HFFc6 (cell line): ENCODE results near the gene FGF2. TPM values are rescaled to one million over a fixed set of nuclear protein-coding genes. Genes with fewer than 3 reads are reported as not detected.
"Not testable (repeated sequence)": the region's sequence is repeated elsewhere in the genome, so short reads cannot be mapped to it uniquely, and the experiment has no call there.

Experiments
- DNase-seq: peaks from one replicate; pipeline ENCODE4 v3.0.0-alpha.2; 2018
- H3K27ac Mint-ChIP-seq: 2 replicates; pipeline ENCODE4 v1.8.0; 2020; ENCODE audit warnings: mild to moderate bottlenecking, mixed read lengths
- H3K27me3 Mint-ChIP-seq: 2 replicates; pipeline ENCODE4 v1.8.0; 2021; ENCODE audit warnings: mild to moderate bottlenecking, moderate library complexity, mixed read lengths; ENCODE audit not compliant: insufficient read depth
- H3K36me3 Mint-ChIP-seq: 2 replicates; pipeline ENCODE4 v1.8.0; 2021; ENCODE audit warnings: low read depth, mixed read lengths
- H3K4me1 Mint-ChIP-seq: 2 replicates; pipeline ENCODE4 v1.8.0; 2020; ENCODE audit warnings: low read depth, mixed read lengths
- H3K4me3 Mint-ChIP-seq: 2 replicates; pipeline ENCODE4 v1.8.0; 2020; ENCODE audit warnings: mild to moderate bottlenecking, moderate library complexity, mixed read lengths
- H3K9me3 Mint-ChIP-seq: 2 replicates; pipeline ENCODE4 v1.8.0; 2020; ENCODE audit warnings: mild to moderate bottlenecking, mixed read lengths
- CTCF ChIP-seq: fragments of 200-600 bp; sonication (generic); IDR thresholded peaks from 2 replicates; pipeline ENCODE4 v1.5.0; 2021; ENCODE audit warnings: antibody characterized with exemption, mild to moderate bottlenecking
- total RNA-seq, 6 experiments: library from RNA; stranded (reverse); fragmentation: NEBNext Ultra II Directional; extraction: Animal tissue kit (Norgen Biotek cat#: 25700); gene quantifications; 2 replicates in 1 of 6; 3 replicates in 5 of 6; pipeline ENCODE4 v1.2.3, GENCODE V29; 2021

Gene FGF2
- total RNA-seq, 6 experiments from 2014 or later = 370 to 442 (median 389) TPM

- Mint-ChIP-seq H3K4me1 (no peaks in the 10 kb centered on the region; the same call in 1 of the 2 replicates), H3K27ac (no peak overlapping the region), H3K36me3 (no peaks in the 10 kb centered on the region), H3K27me3 (no peaks in the 10 kb centered on the region), H3K4me3 (no peak overlapping the region), H3K9me3 (no peaks in the 10 kb centered on the region)
- TF ChIP-seq CTCF = no peak
- no peak for DNase-seq
Measured at GRCh38 chr4:122928930-122929329, 102.3 kb downstream of the FGF2 start.

GRCh38 chr4:122930862-122931261 is 104.2 kb downstream of the FGF2 start:
- no peaks in the 10 kb centered on the region for H3K36me3 Mint-ChIP-seq
- DNase-seq = no peak

GRCh38 chr4:122932763-122933162 is 106.1 kb downstream of the FGF2 start:
- no peak for TF ChIP-seq CTCF
- H3K27me3 Mint-ChIP-seq = no peaks in the 10 kb centered on the region
- H3K27ac Mint-ChIP-seq = no peak overlapping the region
- H3K9me3 Mint-ChIP-seq = no peaks in the 10 kb centered on the region
- no peak overlapping the region for H3K4me3 Mint-ChIP-seq
- H3K36me3 Mint-ChIP-seq = no peaks in the 10 kb centered on the region
- H3K4me1 Mint-ChIP-seq = no peaks in the 10 kb centered on the region
- no peak for DNase-seq

More at GRCh38 chr4:122930862-122931261, 104.2 kb downstream of the FGF2 start:
- no peak overlapping the region for H3K27ac Mint-ChIP-seq
- no peaks in the 10 kb centered on the region for H3K27me3 Mint-ChIP-seq
- no peak overlapping the region for H3K4me3 Mint-ChIP-seq
- H3K4me1 Mint-ChIP-seq = no peaks in the 10 kb centered on the region; the same call in 1 of the 2 replicates
- peak; percentile 90 for TF ChIP-seq CTCF
- H3K9me3 Mint-ChIP-seq = no peaks in the 10 kb centered on the region

- not testable (repeated sequence) for H3K9me3 Mint-ChIP-seq, DNase-seq, H3K4me1 Mint-ChIP-seq, H3K4me3 Mint-ChIP-seq, H3K27ac Mint-ChIP-seq, H3K27me3 Mint-ChIP-seq
- peaks cover 32% of the 10 kb centered on the region for H3K36me3 Mint-ChIP-seq
Measured at GRCh38 chr4:122945136-122945535, 118.5 kb downstream of the FGF2 start.

- Mint-ChIP-seq H3K4me1 (no peaks in the 10 kb centered on the region), H3K4me3 (no peak overlapping the region), H3K27ac (peak overlapping the region; percentile 13; the same call in 1 of the 2 replicates), H3K9me3 (no peaks in the 10 kb centered on the region), H3K36me3 (peaks cover 37% of the 10 kb centered on the region), H3K27me3 (no peaks in the 10 kb centered on the region)
- TF ChIP-seq CTCF = no peak
- no peak for DNase-seq
Measured at GRCh38 chr4:122946142-122946541, 119.5 kb downstream of the FGF2 start.

Other genes starting within 250 kb of the FGF2 start
- gene IL21, start 205.8 kb upstream of the FGF2 start, total RNA-seq = not detected
- 1 to 10 TPM; 2.0 to 3.1 (median 2.4) TPM for gene BBS12, start 94.1 kb upstream of the FGF2 start, total RNA-seq
- gene NUDT6, start 95.8 kb downstream of the FGF2 start, total RNA-seq = 1 to 10 TPM; 1.9 to 4.4 (median 3.5) TPM